NCI-H2107 treated with DMSO at 0.1 percent for 48 hours (cell line): ENCODE data around the gene SH2D1A.
"Not testable (repeated sequence)": the region's sequence is repeated elsewhere in the genome, so short reads cannot be mapped to it uniquely, and the experiment has no call there.

ENCODE experiments used
- DNase-seq: peaks from one replicate; lab custom pipeline; 2025; ENCODE audit not compliant: unreplicated experiment; lab: John Stamatoyannopoulos, UW

SH2D1A gene

GRCh38 chrX:124348885-124349453 is 2.6 kb downstream of the SH2D1A start:
- DNase-seq: no peak

- no peak for DNase-seq
Measured at GRCh38 chrX:124354648-124355047, 8.3 kb downstream of the SH2D1A start.

- DNase-seq: no peak
Measured at GRCh38 chrX:124358800-124359383, 12.5 kb downstream of the SH2D1A start.

GRCh38 chrX:124362072-124362471 is 15.7 kb downstream of the SH2D1A start:
- DNase-seq: no peak

GRCh38 chrX:124362761-124363160 is 16.4 kb downstream of the SH2D1A start:
- DNase-seq: no peak

GRCh38 chrX:124369722-124370121 is 23.4 kb downstream of the SH2D1A start:
- no peak for DNase-seq

- no peak for DNase-seq
Measured at GRCh38 chrX:124373348-124373747, 27.0 kb downstream of the SH2D1A start.

GRCh38 chrX:124378643-124379042 is 32.3 kb downstream of the SH2D1A start:
- DNase-seq: no peak

GRCh38 chrX:124383354-124383753 is 37.0 kb downstream of the SH2D1A start:
- no peak for DNase-seq

GRCh38 chrX:124386401-124386800 is 40.0 kb downstream of the SH2D1A start:
- DNase-seq: no peak

- DNase-seq: peak; percentile 11
Measured at GRCh38 chrX:124388562-124388961, 42.2 kb downstream of the SH2D1A start.

- DNase-seq: no peak
Measured at GRCh38 chrX:124392794-124393193, 46.4 kb downstream of the SH2D1A start.

- DNase-seq: no peak
Measured at GRCh38 chrX:124393238-124393637, 46.9 kb downstream of the SH2D1A start.

- DNase-seq: no peak
Measured at GRCh38 chrX:124393659-124394058, 47.3 kb downstream of the SH2D1A start.

GRCh38 chrX:124395145-124395880 is 49.0 kb downstream of the SH2D1A start:
- DNase-seq: no peak

GRCh38 chrX:124401696-124402095 is 55.3 kb downstream of the SH2D1A start:
- no peak for DNase-seq

GRCh38 chrX:124405868-124406267 is 59.5 kb downstream of the SH2D1A start:
- DNase-seq: no peak

- peak; percentile 28 for DNase-seq
Measured at GRCh38 chrX:124406294-124407014, 60.1 kb downstream of the SH2D1A start.

- no peak for DNase-seq
Measured at GRCh38 chrX:124407226-124407625, 60.9 kb downstream of the SH2D1A start.

GRCh38 chrX:124408380-124408779 is 62.0 kb downstream of the SH2D1A start:
- not testable (repeated sequence) for DNase-seq

GRCh38 chrX:124413244-124413643 is 66.9 kb downstream of the SH2D1A start:
- no peak for DNase-seq

- DNase-seq: no peak
Measured at GRCh38 chrX:124414281-124414680, 67.9 kb downstream of the SH2D1A start.
